ENCODE results near the gene EMP1.

DNA sequence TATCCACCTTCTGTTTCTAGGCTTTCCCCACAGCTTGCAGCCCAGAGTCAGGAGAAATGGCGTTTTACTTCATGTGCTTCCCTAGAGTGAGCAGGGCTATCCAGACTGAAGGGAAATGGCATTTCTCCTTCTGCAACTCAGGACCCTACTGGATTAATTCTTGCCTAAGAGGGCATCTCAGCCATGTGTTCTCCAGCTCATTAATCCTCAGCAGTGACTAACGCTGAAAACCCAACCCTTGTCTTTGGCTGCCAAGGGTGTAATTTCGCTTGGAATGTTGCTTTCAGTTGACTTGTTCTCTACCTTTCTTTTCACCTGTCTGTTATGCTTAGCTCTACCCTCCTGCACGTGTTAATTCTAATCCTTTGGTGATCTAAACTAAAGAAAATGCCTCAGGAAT, 21.0 kb upstream of the EMP1 start:
- TF ChIP-seq ZNF143 (CRISPR knock-in tag; IDR thresholded peaks at IDR 0.05) (no peak), NFE2L2 (IDR thresholded peaks at IDR 0.05; ENCODE audit: low read length) (no peak), ZBTB42 (CRISPR knock-in tag; IDR thresholded peaks at IDR 0.05) (no peak), IRX3 (CRISPR knock-in tag; IDR thresholded peaks at IDR 0.05; ENCODE audit: borderline replicate concordance, low read depth) (no peak), NR2C2 (CRISPR knock-in tag; IDR thresholded peaks at IDR 0.05; ENCODE audit: borderline replicate concordance) (no peak), EZH2 (conservative IDR thresholded peaks at IDR 0.05; ENCODE audit: low read depth, low read length) (no peak), ZNF207 (IDR thresholded peaks at IDR 0.05; ENCODE audit: borderline replicate concordance) (no peak)
- TF ChIP-seq, protein P1, sequence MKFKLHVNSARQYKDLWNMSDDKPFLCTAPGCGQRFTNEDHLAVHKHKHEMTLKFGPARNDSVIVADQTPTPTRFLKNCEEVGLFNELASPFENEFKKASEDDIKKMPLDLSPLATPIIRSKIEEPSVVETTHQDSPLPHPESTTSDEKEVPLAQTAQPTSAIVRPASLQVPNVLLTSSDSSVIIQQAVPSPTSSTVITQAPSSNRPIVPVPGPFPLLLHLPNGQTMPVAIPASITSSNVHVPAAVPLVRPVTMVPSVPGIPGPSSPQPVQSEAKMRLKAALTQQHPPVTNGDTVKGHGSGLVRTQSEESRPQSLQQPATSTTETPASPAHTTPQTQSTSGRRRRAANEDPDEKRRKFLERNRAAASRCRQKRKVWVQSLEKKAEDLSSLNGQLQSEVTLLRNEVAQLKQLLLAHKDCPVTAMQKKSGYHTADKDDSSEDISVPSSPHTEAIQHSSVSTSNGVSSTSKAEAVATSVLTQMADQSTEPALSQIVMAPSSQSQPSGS (CRISPR knock-in tag; IDR thresholded peaks at IDR 0.05): no peak
- TF ChIP-seq, protein P2, sequence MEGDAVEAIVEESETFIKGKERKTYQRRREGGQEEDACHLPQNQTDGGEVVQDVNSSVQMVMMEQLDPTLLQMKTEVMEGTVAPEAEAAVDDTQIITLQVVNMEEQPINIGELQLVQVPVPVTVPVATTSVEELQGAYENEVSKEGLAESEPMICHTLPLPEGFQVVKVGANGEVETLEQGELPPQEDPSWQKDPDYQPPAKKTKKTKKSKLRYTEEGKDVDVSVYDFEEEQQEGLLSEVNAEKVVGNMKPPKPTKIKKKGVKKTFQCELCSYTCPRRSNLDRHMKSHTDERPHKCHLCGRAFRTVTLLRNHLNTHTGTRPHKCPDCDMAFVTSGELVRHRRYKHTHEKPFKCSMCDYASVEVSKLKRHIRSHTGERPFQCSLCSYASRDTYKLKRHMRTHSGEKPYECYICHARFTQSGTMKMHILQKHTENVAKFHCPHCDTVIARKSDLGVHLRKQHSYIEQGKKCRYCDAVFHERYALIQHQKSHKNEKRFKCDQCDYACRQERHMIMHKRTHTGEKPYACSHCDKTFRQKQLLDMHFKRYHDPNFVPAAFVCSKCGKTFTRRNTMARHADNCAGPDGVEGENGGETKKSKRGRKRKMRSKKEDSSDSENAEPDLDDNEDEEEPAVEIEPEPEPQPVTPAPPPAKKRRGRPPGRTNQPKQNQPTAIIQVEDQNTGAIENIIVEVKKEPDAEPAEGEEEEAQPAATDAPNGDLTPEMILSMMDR (CRISPR knock-in tag; IDR thresholded peaks at IDR 0.05): no peak
- TF ChIP-seq, protein P3, sequence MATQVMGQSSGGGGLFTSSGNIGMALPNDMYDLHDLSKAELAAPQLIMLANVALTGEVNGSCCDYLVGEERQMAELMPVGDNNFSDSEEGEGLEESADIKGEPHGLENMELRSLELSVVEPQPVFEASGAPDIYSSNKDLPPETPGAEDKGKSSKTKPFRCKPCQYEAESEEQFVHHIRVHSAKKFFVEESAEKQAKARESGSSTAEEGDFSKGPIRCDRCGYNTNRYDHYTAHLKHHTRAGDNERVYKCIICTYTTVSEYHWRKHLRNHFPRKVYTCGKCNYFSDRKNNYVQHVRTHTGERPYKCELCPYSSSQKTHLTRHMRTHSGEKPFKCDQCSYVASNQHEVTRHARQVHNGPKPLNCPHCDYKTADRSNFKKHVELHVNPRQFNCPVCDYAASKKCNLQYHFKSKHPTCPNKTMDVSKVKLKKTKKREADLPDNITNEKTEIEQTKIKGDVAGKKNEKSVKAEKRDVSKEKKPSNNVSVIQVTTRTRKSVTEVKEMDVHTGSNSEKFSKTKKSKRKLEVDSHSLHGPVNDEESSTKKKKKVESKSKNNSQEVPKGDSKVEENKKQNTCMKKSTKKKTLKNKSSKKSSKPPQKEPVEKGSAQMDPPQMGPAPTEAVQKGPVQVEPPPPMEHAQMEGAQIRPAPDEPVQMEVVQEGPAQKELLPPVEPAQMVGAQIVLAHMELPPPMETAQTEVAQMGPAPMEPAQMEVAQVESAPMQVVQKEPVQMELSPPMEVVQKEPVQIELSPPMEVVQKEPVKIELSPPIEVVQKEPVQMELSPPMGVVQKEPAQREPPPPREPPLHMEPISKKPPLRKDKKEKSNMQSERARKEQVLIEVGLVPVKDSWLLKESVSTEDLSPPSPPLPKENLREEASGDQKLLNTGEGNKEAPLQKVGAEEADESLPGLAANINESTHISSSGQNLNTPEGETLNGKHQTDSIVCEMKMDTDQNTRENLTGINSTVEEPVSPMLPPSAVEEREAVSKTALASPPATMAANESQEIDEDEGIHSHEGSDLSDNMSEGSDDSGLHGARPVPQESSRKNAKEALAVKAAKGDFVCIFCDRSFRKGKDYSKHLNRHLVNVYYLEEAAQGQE (IDR thresholded peaks at IDR 0.05; ENCODE audit: borderline replicate concordance in 1 of 2, low read depth in 1 of 2, low read length in 2 of 2): no peak
- TF ChIP-seq, protein P4, sequence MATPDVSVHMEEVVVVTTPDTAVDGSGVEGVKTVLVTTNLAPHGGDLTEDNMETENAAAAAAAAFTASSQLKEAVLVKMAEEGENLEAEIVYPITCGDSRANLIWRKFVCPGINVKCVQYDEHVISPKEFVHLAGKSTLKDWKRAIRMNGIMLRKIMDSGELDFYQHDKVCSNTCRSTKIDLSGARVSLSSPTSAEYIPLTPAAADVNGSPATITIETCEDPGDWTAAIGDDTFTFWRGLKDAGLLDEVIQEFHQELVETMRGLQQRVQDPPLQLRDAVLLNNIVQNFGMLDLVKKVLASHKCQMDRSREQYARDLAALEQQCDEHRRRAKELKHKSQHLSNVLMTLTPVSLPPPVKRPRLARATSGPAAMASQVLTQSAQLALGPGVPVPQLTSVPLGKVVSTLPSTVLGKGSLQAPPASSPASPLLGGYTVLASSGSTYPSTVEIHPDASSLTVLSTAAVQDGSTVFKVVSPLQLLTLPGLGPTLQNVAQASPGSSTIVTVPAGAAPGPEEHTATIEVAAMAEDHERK (CRISPR knock-in tag; IDR thresholded peaks at IDR 0.05; ENCODE audit: low read depth): no peak

Measured in HepG2 (cell line).